A549 (cell line): ENCODE measurements around the gene MAP3K20. TPM values are rescaled to one million over a fixed set of nuclear protein-coding genes. Genes with fewer than 3 reads are reported as not detected.
A peak's percentile ranks its signal among the peaks of the same experiment; 100 is the strongest.

ENCODE experiments used
- ATAC-seq, 2 experiments: fragments of 200-7000 bp in 1 of 2; fragments of >200 bp in 1 of 2; cut with Nextera tagmentation in 1 of 2; cut with Tn5 transposase in 1 of 2; 3 replicates each; pipeline versions ENCODE4 v1.8.0 to v1.9.1; 2018 to 2020; ENCODE audit warnings: mild to moderate bottlenecking in 1 of 2, moderate library complexity in 1 of 2
- CTCF ChIA-PET: fragments of 300-600 bp; sonication (Branson Sonifier 250); formaldehyde crosslinking; extraction: SDS; loops from one replicate; lab custom pipeline; 2021; ENCODE audit warnings: antibody characterized with exemption, inconsistent platforms; lab: Yijun Ruan, JAX
- POLR2A ChIA-PET: fragments of 350-600 bp; formaldehyde crosslinking; extraction: SDS; loops from one replicate; lab custom pipeline; 2021; ENCODE audit warnings: antibody characterized with exemption, inconsistent platforms; lab: Yijun Ruan, JAX
- DNase-seq, 2 experiments: peaks; one replicate each; pipeline versions ENCODE4 v3.0.0 to v3.0.0-alpha.2; 2011 to 2016; ENCODE audit warnings: low read depth in 1 of 2, low spot score in 1 of 2
- FAIRE-seq: peaks from 2 replicates; lab custom pipeline; 2011; peaks lifted over from hg19 to GRCh38; lab: Jason Lieb, UNC
- H3K27ac ChIP-seq, 2 experiments: fragments of >200 bp; sonication (Bioruptor Twin); formaldehyde crosslinking; 3 replicates each; pipeline ENCODE4 v1.5.1; 2016 to 2017
- H3K4me1 ChIP-seq: fragments of >200 bp; sonication (Bioruptor Twin); formaldehyde crosslinking; 3 replicates; pipeline ENCODE4 v1.6.1; 2016
- H3K4me2 ChIP-seq: fragments of >200 bp; sonication (Bioruptor Twin); formaldehyde crosslinking; 3 replicates; pipeline ENCODE4 v1.6.1; 2016
- H3K4me3 ChIP-seq: fragments of >200 bp; sonication (Bioruptor Twin); formaldehyde crosslinking; 3 replicates; pipeline ENCODE4 v1.5.1; 2016
- H3K9me3 ChIP-seq: fragments of >200 bp; sonication (Bioruptor Twin); formaldehyde crosslinking; 3 replicates; pipeline ENCODE4 v1.6.1; 2016
- BHLHE40 ChIP-seq: IDR thresholded peaks from 2 replicates; pipeline ENCODE4 v1.6.1; 2012; ENCODE audit warnings: low read depth, low read length, inconsistent platforms
- CBX8 ChIP-seq: fragments of 200-600 bp; sonication (generic); IDR thresholded peaks from 2 replicates; pipeline ENCODE4 v1.6.1; 2016
- CTCF ChIP-seq: fragments of >200 bp; sonication (Bioruptor Twin); formaldehyde crosslinking; IDR thresholded peaks from 3 replicates; pipeline ENCODE4 v1.5.1; 2016
- EHF ChIP-seq: fragments of 250-450 bp; sonication (Bioruptor Pico); IDR thresholded peaks from 2 replicates; pipeline ENCODE4 v1.5.0; 2020; ENCODE audit warnings: mild to moderate bottlenecking
- EP300 ChIP-seq, 2 experiments: fragments of >200 bp; sonication (Bioruptor Twin); formaldehyde crosslinking; IDR thresholded peaks; 2 replicates in 1 of 2; 3 replicates in 1 of 2; pipeline ENCODE4 v1.6.1; 2016 to 2017
- ESRRA ChIP-seq: fragments of 150-350 bp; IDR thresholded peaks from 2 replicates; pipeline ENCODE4 v1.6.1; 2014; ENCODE audit warnings: mild to moderate bottlenecking, low read length, borderline replicate concordance
- FOSB ChIP-seq: fragments of 250-450 bp; sonication (Bioruptor Pico); IDR thresholded peaks from 2 replicates; pipeline ENCODE4 v1.5.0; 2020; ENCODE audit warnings: mild to moderate bottlenecking, moderate library complexity
- FOSL2 ChIP-seq, 2 experiments: fragments of 450-650 bp in 1 of 2; fragments of >200 bp in 1 of 2; sonication (Bioruptor Twin) in 1 of 2; formaldehyde crosslinking; IDR thresholded peaks; 2 replicates each; pipeline versions ENCODE4 v1.5.0 to v1.6.1; 2016 to 2020; ENCODE audit warnings: mild to moderate bottlenecking in 1 of 2, moderate library complexity in 1 of 2
- HEYL ChIP-seq: fragments of 250-450 bp; sonication (Bioruptor Pico); IDR thresholded peaks from 2 replicates; pipeline ENCODE4 v1.8.0; 2021; ENCODE audit warnings: mild to moderate bottlenecking, moderate library complexity
- HOXA7 ChIP-seq: fragments of 250-450 bp; sonication (Bioruptor Pico); IDR thresholded peaks from 2 replicates; pipeline ENCODE4 v1.5.0; 2020; ENCODE audit warnings: mild to moderate bottlenecking, moderate library complexity
- HOXB13 ChIP-seq: fragments of 250-450 bp; sonication (Bioruptor Pico); IDR thresholded peaks from 2 replicates; pipeline ENCODE4 v1.5.0; 2020; ENCODE audit warnings: low read depth, mild to moderate bottlenecking, moderate library complexity
- HOXB5 ChIP-seq: fragments of 250-450 bp; sonication (Bioruptor Pico); IDR thresholded peaks from 2 replicates; pipeline ENCODE4 v1.5.0; 2020; ENCODE audit warnings: mild to moderate bottlenecking, moderate library complexity
- JUNB ChIP-seq: fragments of >200 bp; sonication (Bioruptor Twin); formaldehyde crosslinking; IDR thresholded peaks from 2 replicates; pipeline ENCODE4 v1.6.1; 2016
- KDM1A ChIP-seq: fragments of 200-600 bp; sonication (generic); IDR thresholded peaks from 2 replicates; pipeline ENCODE4 v1.6.1; 2016; ENCODE audit warnings: low read depth, mild to moderate bottlenecking
- KDM5A ChIP-seq: fragments of 200-600 bp; sonication (generic); IDR thresholded peaks from 2 replicates; pipeline ENCODE4 v1.6.1; 2016; ENCODE audit warnings: antibody characterized with exemption, mild to moderate bottlenecking
- MAFK ChIP-seq: fragments of 450-650 bp; IDR thresholded peaks from 2 replicates; pipeline ENCODE4 v1.6.1; 2014; ENCODE audit not compliant: partially characterized antibody
- MAX ChIP-seq: IDR thresholded peaks from 2 replicates; pipeline ENCODE4 v1.6.1; 2012
- MAZ ChIP-seq: fragments of 150-350 bp; IDR thresholded peaks from 2 replicates; pipeline ENCODE4 v1.6.1; 2014; ENCODE audit warnings: antibody characterized with exemption, low read depth, low read length, borderline replicate concordance
- MYC ChIP-seq: IDR thresholded peaks from 2 replicates; pipeline ENCODE4 v1.6.1; 2012; ENCODE audit warnings: mild to moderate bottlenecking, inconsistent platforms, low read length, improper control_type of control experiment, borderline replicate concordance
- PBX3 ChIP-seq: IDR thresholded peaks from 2 replicates; pipeline ENCODE4 v1.6.1; 2012
- PHF8 ChIP-seq: fragments of 200-600 bp; sonication (generic); IDR thresholded peaks from 2 replicates; pipeline ENCODE4 v1.6.1; 2016; ENCODE audit warnings: low read depth, mild to moderate bottlenecking, antibody characterized with exemption, moderate library complexity, borderline replicate concordance
- POLR2A ChIP-seq: IDR thresholded peaks from 2 replicates; pipeline ENCODE4 v1.6.1; 2012; ENCODE audit warnings: mild to moderate bottlenecking, low read length
- RNF2 ChIP-seq: fragments of 200-600 bp; sonication (generic); IDR thresholded peaks from 2 replicates; pipeline ENCODE4 v1.6.1; 2016; ENCODE audit warnings: low read depth, mild to moderate bottlenecking, antibody characterized with exemption, moderate library complexity, borderline replicate concordance
- TP53 ChIP-seq: fragments of 250-450 bp; sonication (Bioruptor Pico); IDR thresholded peaks from 2 replicates; pipeline ENCODE4 v1.5.0; 2021; ENCODE audit warnings: mild to moderate bottlenecking, moderate library complexity
- USF2 ChIP-seq: fragments of 450-650 bp; IDR thresholded peaks from 2 replicates; pipeline ENCODE4 v1.6.1; 2014; ENCODE audit warnings: antibody characterized with exemption
- ZC3H11A ChIP-seq: fragments of 450-650 bp; IDR thresholded peaks from 2 replicates; pipeline ENCODE4 v1.6.1; 2014; ENCODE audit warnings: antibody characterized with exemption, mild to moderate bottlenecking
- ZNF302 ChIP-seq: fragments of 250-450 bp; sonication (Bioruptor Pico); IDR thresholded peaks from 2 replicates; pipeline ENCODE4 v1.9.0; 2021; ENCODE audit warnings: inconsistent platforms, mild to moderate bottlenecking, moderate library complexity
- WGBS: methylation state at CpG from one replicate; pipeline ENCODE4 v1.1.6; 2017; ENCODE audit errors: missing lambda C conversion rate; 5-methylcytosine and 5-hydroxymethylcytosine counted together
- polyA plus RNA-seq, 4 experiments: library from polyadenylated mRNA; depleted of rRNA in 3 of 4; stranded (reverse); fragments of >200 nt; fragmentation: RNase III in 1 of 4; extraction: RNeasy Plus Mini Kit Qiagen cat#74134 plus additional on column Dnase treatment in 1 of 4; gene quantifications; 2 replicates in 3 of 4; 3 replicates in 1 of 4; pipeline ENCODE4 v1.2.3, GENCODE V29; 2011 to 2017

Gene MAP3K20
- polyA plus RNA-seq, 2 of the 4 experiments (the other 2 are of a cell fraction) = 34.7 to 80.7 TPM

- TF ChIP-seq RNF2 = no peak
- TF ChIP-seq MAX = peak; percentile 60; the same call in 1 of the 2 replicates
- TF ChIP-seq MAFK = no peak
- no peak for TF ChIP-seq ESRRA
- TF ChIP-seq BHLHE40 = no peak
- TF ChIP-seq MYC = no peak
- no peak for TF ChIP-seq HOXB13 (CRISPR knock-in tag)
- no peak for TF ChIP-seq JUNB
- no peak for TF ChIP-seq PBX3
- no peak for TF ChIP-seq FOSB
- TF ChIP-seq FOSL2 (IDR thresholded peaks at IDR 0.05) = no peak
- peak; percentile 2; the same call in 1 of the 2 replicates for TF ChIP-seq FOSL2 (CRISPR knock-in tag; IDR thresholded peaks at IDR 0.05)
- no peak for TF ChIP-seq CBX8
- TF ChIP-seq KDM5A = no peak
- TF ChIP-seq PHF8 = no peak
- TF ChIP-seq CTCF = no peak
- TF ChIP-seq EHF (CRISPR knock-in tag) = no peak
- TF ChIP-seq KDM1A = no peak
- TF ChIP-seq ZC3H11A = no peak
- TF ChIP-seq HOXA7 (CRISPR knock-in tag) = no peak
- no peak for TF ChIP-seq POLR2A
- no peak for TF ChIP-seq ZNF302 (CRISPR knock-in tag)
- TF ChIP-seq EP300 (IDR thresholded peaks at IDR 0.05) = peak in 1 of 2 experiments; percentile 31; a peak in 1 of 5 replicates
- no peak for TF ChIP-seq MAZ
- TF ChIP-seq HEYL (CRISPR knock-in tag) = no peak
- no peak for TF ChIP-seq USF2
- no peak for TF ChIP-seq HOXB5
- TF ChIP-seq TP53 (CRISPR knock-in tag) = no peak
Observed at GRCh38 chr2:173087793-173088496, 12.3 kb downstream of the MAP3K20 start (continued).

GRCh38 chr2:173090276-173090877, 14.7 kb downstream of the MAP3K20 start:
- ATAC-seq (peak; percentile 64 to 73), DNase-seq (peak in 1 of 2 experiments; percentile 52), FAIRE-seq (no peak)
- Histone ChIP-seq H3K27ac (peak overlapping the region; percentile 44 to 56), H3K4me3 (no peak overlapping the region), H3K4me1 (peaks cover 75% of the 10 kb centered on the region), H3K9me3 (no peaks in the 10 kb centered on the region), H3K4me2 (peak overlapping the region; percentile 67)
- POLR2A ChIA-PET = no interaction called here
- no peak for TF ChIP-seq MAFK
- TF ChIP-seq MAX = peak; percentile 68
- 23% methylated on average over 11 of the region's 11 CpGs for WGBS
- CTCF ChIA-PET = interaction anchor here (1.0 to 3.5 kb wide), 11 partner anchors 10 to 130 kb away, joined by 3 to 26 read pairs (median 6); no protein-coding TSS in a partner anchor
